Measurements from ENCODE around the gene ULK2.

- TF ChIP-seq CTCF (IDR thresholded peaks at IDR 0.05 in 4 of 5, conservative IDR thresholded peaks at IDR 0.05 in 1 of 5), result no peak
- no peak for TF ChIP-seq POLR2A (IDR thresholded peaks at IDR 0.05)
These were observed 116.9 kb downstream of the ULK2 start for GRCh38 chr17:19750835-19751234.
